SJSA1 (cell line): ENCODE measurements around the gene CLK3. TPM values are rescaled to one million over a fixed set of nuclear protein-coding genes. Genes with fewer than 3 reads are reported as not detected.

ENCODE experiments used
- DNase-seq, 2 experiments: peaks; one replicate each; pipeline ENCODE4 v3.0.0-alpha.2; 2015 to 2020; ENCODE audit warnings: low spot score in 2 of 2, low read depth in 1 of 2
- H3K27ac ChIP-seq: fragments of 250-450 bp; sonication (Bioruptor Pico); 2 replicates; pipeline ENCODE4 v1.5.1; 2020; ENCODE audit warnings: mild to moderate bottlenecking, moderate library complexity
- H3K27me3 ChIP-seq: fragments of 250-450 bp; sonication (Bioruptor Pico); replicated peaks from 2 replicates; pipeline ENCODE4 v1.5.1; 2020; ENCODE audit warnings: mild to moderate bottlenecking, moderate library complexity
- H3K36me3 ChIP-seq: fragments of 250-450 bp; sonication (Bioruptor Pico); 2 replicates; pipeline ENCODE4 v1.5.1; 2020; ENCODE audit warnings: mild to moderate bottlenecking
- H3K4me1 ChIP-seq: fragments of 250-450 bp; sonication (Bioruptor Pico); replicated peaks from 2 replicates; pipeline ENCODE4 v1.6.1; 2021; ENCODE audit warnings: mild to moderate bottlenecking
- H3K4me3 ChIP-seq: fragments of 250-450 bp; sonication (Bioruptor Pico); 2 replicates; pipeline ENCODE4 v1.5.1; 2020; ENCODE audit warnings: mild to moderate bottlenecking
- H3K9me3 ChIP-seq: fragments of 250-450 bp; sonication (Bioruptor Pico); replicated peaks from 2 replicates; pipeline ENCODE4 v1.5.1; 2020; ENCODE audit warnings: mild to moderate bottlenecking
- total RNA-seq: library from RNA; depleted of rRNA; stranded (reverse); fragments of >200 nt; shearing (Covaris generic); gene quantifications from 2 replicates; pipeline ENCODE4 v1.2.3, GENCODE V29; 2014; rRNA removed

Gene CLK3
- total RNA-seq: 57.3 and 65.8 TPM in 2 replicates

- peak within 1 kb of the TSS; percentile 92 for H3K27ac ChIP-seq
- H3K36me3 ChIP-seq: peaks cover 44% of the 10 kb centered on the region
- peak within 1 kb of the TSS; percentile 94 for H3K4me3 ChIP-seq
- H3K27me3 ChIP-seq: no peaks in the 10 kb centered on the region
- H3K4me1 ChIP-seq: peaks cover 31% of the 10 kb centered on the region
- DNase-seq: peak; percentile 95 to 96
- no peaks in the 10 kb centered on the region for H3K9me3 ChIP-seq
These were observed at the start of gene CLK3 for GRCh38 chr15:74615508-74616365. Gene CLK3, plus strand, starts transcription at chr15:74615836. Its CDS starts 3,361 bp downstream, at chr15:74619197.

- Histone ChIP-seq H3K36me3 (no peaks in the 10 kb centered on the region; the same call in 1 of the 2 replicates), H3K9me3 (no peaks in the 10 kb centered on the region)
These were observed 47.0 kb upstream of the CLK3 start for GRCh38 chr15:74568594-74568993.

GRCh38 chr15:74569731-74570070 is 45.9 kb upstream of the CLK3 start:
- no peak for DNase-seq
- peaks cover 8% of the 10 kb centered on the region for H3K4me1 ChIP-seq
- H3K4me3 ChIP-seq: no peak overlapping the region
- no peaks in the 10 kb centered on the region for H3K9me3 ChIP-seq
- no peaks in the 10 kb centered on the region for H3K27me3 ChIP-seq
- no peak overlapping the region for H3K27ac ChIP-seq
- no peaks in the 10 kb centered on the region; the same call in 1 of the 2 replicates for H3K36me3 ChIP-seq

More at GRCh38 chr15:74568594-74568993, 47.0 kb upstream of the CLK3 start:
- no peak for DNase-seq
- Histone ChIP-seq H3K27me3 (no peaks in the 10 kb centered on the region), H3K27ac (no peak overlapping the region), H3K4me3 (no peak overlapping the region), H3K4me1 (no peaks in the 10 kb centered on the region; the same call in 1 of the 2 replicates)

- no peak overlapping the region for H3K27ac ChIP-seq
These were observed 44.4 kb upstream of the CLK3 start for GRCh38 chr15:74571191-74571590.

GRCh38 chr15:74573987-74574386 is 41.6 kb upstream of the CLK3 start:
- H3K27ac ChIP-seq: no peak overlapping the region
- H3K4me3 ChIP-seq: no peak overlapping the region
- H3K9me3 ChIP-seq: no peaks in the 10 kb centered on the region
- DNase-seq: no peak
- no peaks in the 10 kb centered on the region for H3K27me3 ChIP-seq
- H3K4me1 ChIP-seq: peaks cover 8% of the 10 kb centered on the region
- peaks cover 3% of the 10 kb centered on the region; the same call in 1 of the 2 replicates for H3K36me3 ChIP-seq

More at GRCh38 chr15:74571191-74571590, 44.4 kb upstream of the CLK3 start:
- Histone ChIP-seq H3K9me3 (no peaks in the 10 kb centered on the region), H3K4me3 (no peak overlapping the region), H3K27me3 (no peaks in the 10 kb centered on the region), H3K36me3 (peaks cover 3% of the 10 kb centered on the region; the same call in 1 of the 2 replicates), H3K4me1 (peaks cover 8% of the 10 kb centered on the region)
- no peak for DNase-seq

GRCh38 chr15:74578496-74578994 is 37.1 kb upstream of the CLK3 start:
- H3K9me3 ChIP-seq: no peaks in the 10 kb centered on the region
- no peaks in the 10 kb centered on the region for H3K27me3 ChIP-seq
- peaks cover 3% of the 10 kb centered on the region; the same call in 1 of the 2 replicates for H3K36me3 ChIP-seq
- H3K4me1 ChIP-seq: peaks cover 8% of the 10 kb centered on the region
- H3K27ac ChIP-seq: no peak overlapping the region
- no peak overlapping the region for H3K4me3 ChIP-seq
- no peak for DNase-seq

GRCh38 chr15:74579001-74579400 is 36.6 kb upstream of the CLK3 start:
- Histone ChIP-seq H3K27me3 (no peaks in the 10 kb centered on the region), H3K9me3 (no peaks in the 10 kb centered on the region), H3K4me1 (peaks cover 4% of the 10 kb centered on the region), H3K27ac (no peak overlapping the region), H3K36me3 (0 out of 2 replicates have a peak, but pooled peaks cover 3% of the 10 kb centered on the region), H3K4me3 (no peak overlapping the region)
- DNase-seq: no peak

- H3K36me3 ChIP-seq: 0 out of 2 replicates have a peak, but pooled peaks cover under 1% of the 10 kb centered on the region
- H3K27me3 ChIP-seq: no peaks in the 10 kb centered on the region
- DNase-seq: no peak
- no peaks in the 10 kb centered on the region for H3K4me1 ChIP-seq
- H3K4me3 ChIP-seq: no peak overlapping the region
- no peaks in the 10 kb centered on the region for H3K9me3 ChIP-seq
- no peak overlapping the region for H3K27ac ChIP-seq
These were observed 34.9 kb upstream of the CLK3 start for GRCh38 chr15:74580538-74581350.

- Histone ChIP-seq H3K36me3 (no peaks in the 10 kb centered on the region), H3K4me1 (no peaks in the 10 kb centered on the region; the same call in 1 of the 2 replicates), H3K27me3 (no peaks in the 10 kb centered on the region), H3K4me3 (no peak overlapping the region), H3K9me3 (no peaks in the 10 kb centered on the region), H3K27ac (no peak overlapping the region)
- no peak for DNase-seq
These were observed 31.4 kb upstream of the CLK3 start for GRCh38 chr15:74584204-74584603.

GRCh38 chr15:74584779-74585178 is 30.9 kb upstream of the CLK3 start:
- Histone ChIP-seq H3K9me3 (no peaks in the 10 kb centered on the region), H3K4me1 (no peaks in the 10 kb centered on the region; the same call in 1 of the 2 replicates), H3K27ac (no peak overlapping the region), H3K27me3 (no peaks in the 10 kb centered on the region), H3K4me3 (no peak overlapping the region), H3K36me3 (peaks cover under 1% of the 10 kb centered on the region; the same call in 1 of the 2 replicates)
- DNase-seq: no peak

GRCh38 chr15:74585191-74585590 is 30.4 kb upstream of the CLK3 start:
- Histone ChIP-seq H3K36me3 (peaks cover 5% of the 10 kb centered on the region; the same call in 1 of the 2 replicates), H3K4me3 (no peak overlapping the region), H3K9me3 (no peaks in the 10 kb centered on the region), H3K27me3 (no peaks in the 10 kb centered on the region), H3K27ac (no peak overlapping the region), H3K4me1 (no peaks in the 10 kb centered on the region; the same call in 1 of the 2 replicates)
- DNase-seq: no peak

- H3K4me1 ChIP-seq: no peaks in the 10 kb centered on the region; the same call in 1 of the 2 replicates
- no peak for DNase-seq
- no peak overlapping the region for H3K27ac ChIP-seq
- no peaks in the 10 kb centered on the region for H3K9me3 ChIP-seq
- H3K4me3 ChIP-seq: no peak overlapping the region
- no peaks in the 10 kb centered on the region for H3K27me3 ChIP-seq
- peaks cover 9% of the 10 kb centered on the region; the same call in 1 of the 2 replicates for H3K36me3 ChIP-seq
These were observed 29.8 kb upstream of the CLK3 start for GRCh38 chr15:74585857-74586256.

GRCh38 chr15:74589826-74590225 is 25.8 kb upstream of the CLK3 start:
- H3K4me3 ChIP-seq: no peak overlapping the region
- H3K27ac ChIP-seq: no peak overlapping the region
- no peaks in the 10 kb centered on the region for H3K27me3 ChIP-seq
- no peaks in the 10 kb centered on the region for H3K9me3 ChIP-seq
- peaks cover 13% of the 10 kb centered on the region; the same call in 1 of the 2 replicates for H3K36me3 ChIP-seq
- no peak for DNase-seq
- H3K4me1 ChIP-seq: no peaks in the 10 kb centered on the region; the same call in 1 of the 2 replicates
